D341Med (cell line): ENCODE data around the gene LAPTM4A.

Experiments used
- DNase-seq: peaks from one replicate; pipeline ENCODE4 v3.0.0; 2012; ENCODE audit warnings: low spot score

Gene LAPTM4A

DNA sequence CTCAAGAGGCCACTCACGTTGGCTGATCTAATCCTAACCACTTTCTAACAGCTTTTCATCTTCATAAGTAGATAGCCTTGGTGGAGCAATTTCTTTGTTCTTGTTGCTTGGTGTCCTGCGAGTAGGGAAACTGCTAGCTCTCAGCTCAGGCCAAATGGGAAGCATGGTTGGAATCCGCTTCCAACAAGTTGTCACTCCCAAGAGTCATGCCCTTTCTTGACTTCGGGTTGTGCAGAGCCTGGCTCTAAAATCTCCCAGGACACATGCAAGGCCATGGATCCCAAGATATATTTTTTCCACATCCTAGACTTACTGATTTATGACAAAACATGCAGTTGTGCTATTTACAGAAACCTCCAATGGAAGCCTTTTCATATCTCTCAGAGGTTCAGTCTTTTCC is 31.7 kb downstream of the LAPTM4A start:
- no peak for DNase-seq

- no peak for DNase-seq
Observed at GRCh38 chr2:20018601-20019152, 32.8 kb downstream of the LAPTM4A start.

- DNase-seq, result no peak
Observed at GRCh38 chr2:20016346-20016745, 35.1 kb downstream of the LAPTM4A start.

GRCh38 chr2:20015482-20016083 is 35.8 kb downstream of the LAPTM4A start:
- DNase-seq, result peak; percentile 58

DNA sequence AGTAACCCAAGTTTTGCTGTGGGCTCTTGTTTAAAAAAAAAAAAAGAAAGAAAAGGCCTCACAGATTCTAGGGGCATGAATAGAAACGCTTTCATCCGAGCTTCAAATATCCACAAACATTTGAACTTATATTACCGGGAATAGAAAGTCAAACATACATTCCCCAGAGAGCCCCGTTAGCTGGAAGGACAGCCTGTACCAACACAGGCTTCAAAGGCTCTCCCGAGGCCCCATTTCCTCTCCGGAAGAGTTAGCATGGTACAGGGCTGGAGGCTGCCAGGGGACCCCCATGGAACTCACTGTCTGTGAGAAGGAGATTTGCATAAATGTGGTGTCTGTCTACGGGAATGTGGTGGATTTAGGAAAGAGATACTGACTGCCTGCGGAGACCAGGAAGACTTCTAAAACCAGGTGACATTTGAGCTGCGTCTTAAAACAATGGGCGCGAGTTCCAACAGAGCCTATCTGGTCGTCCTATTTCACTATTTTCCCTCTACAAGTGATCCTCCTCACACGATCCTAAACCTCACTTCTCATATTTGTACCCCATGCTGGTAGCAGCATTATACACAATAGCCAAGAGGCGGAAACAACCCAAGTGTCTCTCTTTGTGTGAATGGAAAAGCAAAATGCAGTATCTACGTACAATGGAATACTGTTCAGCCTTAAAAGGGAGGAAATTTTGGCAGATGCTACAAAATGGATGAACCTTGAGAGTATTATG is 38.1 kb downstream of the LAPTM4A start:
- DNase-seq, result no peak

DNA sequence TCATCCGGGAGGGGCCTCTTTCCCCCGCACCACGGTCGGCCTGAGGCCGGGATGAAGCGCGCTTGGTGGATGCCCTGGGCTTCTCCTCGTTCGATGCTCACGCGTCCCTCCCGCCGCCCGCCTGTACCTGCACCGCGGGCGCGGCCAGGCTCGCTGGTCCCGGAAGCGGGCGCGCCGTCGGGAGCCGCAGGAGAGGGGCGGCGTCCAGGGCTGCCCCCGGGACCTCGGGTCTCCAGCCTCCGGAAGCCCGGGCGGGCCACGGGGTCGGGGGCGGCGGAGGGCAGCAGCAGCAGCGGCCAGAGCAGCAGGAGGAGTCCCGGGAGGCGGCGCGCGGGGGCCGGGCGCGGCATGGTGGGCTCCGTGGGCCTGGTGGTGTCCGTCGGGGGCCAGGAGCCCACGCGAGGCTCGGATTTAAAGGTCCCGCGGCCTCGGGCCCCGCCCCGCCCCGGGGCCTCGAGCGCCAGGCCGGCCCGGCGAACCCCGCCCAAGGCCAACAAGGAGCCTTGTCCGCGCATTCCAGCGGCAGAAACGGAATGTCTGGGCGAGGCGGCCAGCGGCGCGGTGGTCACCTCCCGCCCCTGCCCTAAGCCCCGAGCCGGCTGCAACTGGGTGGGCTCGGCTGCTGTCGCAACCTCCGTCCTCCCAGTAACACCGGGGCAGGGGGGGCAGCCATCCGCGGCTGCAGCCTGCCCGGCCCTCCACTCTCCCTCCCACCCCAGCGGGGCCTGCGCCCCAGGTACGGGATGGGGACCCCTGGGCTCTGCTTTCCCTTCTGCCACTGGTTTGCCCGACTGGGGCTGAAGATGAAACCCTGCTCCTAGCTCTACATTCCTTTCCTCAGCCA is 38.9 kb downstream of the LAPTM4A start, which contains the start of gene MATN3:
MATN3 (minus strand) TSS at position 387 of the 844 bp plus-strand sequence; CDS start at position 350, 37 bp downstream.
- peak; percentile 59 for DNase-seq

GRCh38 chr2:20012032-20012281 is 39.5 kb downstream of the LAPTM4A start:
- DNase-seq, result no peak

DNA sequence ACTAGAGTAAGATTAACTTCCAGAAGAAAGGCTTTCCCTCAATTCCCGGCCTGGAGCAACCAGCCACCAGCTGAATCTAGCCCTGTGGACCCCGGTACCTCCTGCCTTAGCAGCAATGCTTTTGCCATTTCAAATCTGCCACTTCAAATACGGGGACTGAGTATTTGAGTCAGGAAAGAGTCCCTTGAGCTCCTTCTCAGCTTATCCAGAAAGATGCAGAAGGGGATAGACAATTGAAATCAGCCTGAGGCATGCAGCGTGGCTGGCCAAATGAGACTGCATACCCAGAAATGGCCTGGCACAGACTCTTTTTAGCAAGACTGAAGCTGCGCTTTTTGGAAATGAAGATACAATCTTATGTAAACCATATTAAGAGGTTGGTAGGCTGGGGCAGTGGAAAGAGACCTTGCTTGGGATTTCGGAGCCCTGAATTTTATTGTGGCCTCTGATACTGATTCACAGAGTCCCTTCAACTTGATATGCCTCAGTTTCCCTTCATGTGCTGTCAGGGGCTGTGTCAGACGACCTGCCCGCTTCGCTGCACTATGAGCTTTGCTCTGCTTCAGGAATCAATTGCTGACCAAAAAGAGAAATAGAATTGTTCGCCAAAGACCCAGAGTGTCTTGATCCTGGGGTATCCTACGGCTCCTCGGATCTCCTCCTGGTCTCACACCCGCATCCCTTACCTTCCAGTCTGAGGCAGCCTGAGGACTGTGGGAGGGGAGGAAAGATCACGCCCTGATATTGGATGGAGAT is 40.0 kb downstream of the LAPTM4A start:
- no peak for DNase-seq

- no peak for DNase-seq
Observed at GRCh38 chr2:20008703-20009102, 42.7 kb downstream of the LAPTM4A start.

- no peak for DNase-seq
Observed at GRCh38 chr2:20005891-20006470, 45.4 kb downstream of the LAPTM4A start.

DNA sequence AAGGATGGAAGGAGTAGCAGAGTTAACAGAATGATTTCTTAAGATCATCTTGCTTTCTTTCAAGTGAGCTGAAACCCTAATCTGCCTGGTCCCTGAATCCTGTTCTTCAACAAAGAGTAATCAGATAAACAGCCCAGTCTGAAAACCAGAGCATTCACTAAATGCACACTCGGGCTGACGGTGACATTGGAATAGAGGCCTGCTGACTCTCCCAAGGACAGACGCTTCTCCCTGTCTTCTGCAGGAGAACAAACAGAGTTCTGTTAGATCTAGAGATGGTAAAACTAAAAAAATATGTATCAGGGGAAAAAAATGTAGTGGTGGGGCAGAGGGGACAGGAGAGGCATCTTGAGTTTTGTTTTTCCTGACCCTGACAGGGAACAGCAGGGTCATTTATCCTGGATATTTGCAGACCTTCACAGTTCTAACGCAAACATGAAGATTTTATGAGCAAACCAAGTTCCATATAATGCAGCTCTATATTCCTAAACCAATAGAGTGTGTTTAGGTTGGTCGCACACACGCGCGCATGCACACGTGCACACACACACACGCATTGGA is 46.3 kb downstream of the LAPTM4A start:
- no peak for DNase-seq

- DNase-seq, result no peak
Observed at GRCh38 chr2:20001361-20001863, 50.0 kb downstream of the LAPTM4A start.

DNA sequence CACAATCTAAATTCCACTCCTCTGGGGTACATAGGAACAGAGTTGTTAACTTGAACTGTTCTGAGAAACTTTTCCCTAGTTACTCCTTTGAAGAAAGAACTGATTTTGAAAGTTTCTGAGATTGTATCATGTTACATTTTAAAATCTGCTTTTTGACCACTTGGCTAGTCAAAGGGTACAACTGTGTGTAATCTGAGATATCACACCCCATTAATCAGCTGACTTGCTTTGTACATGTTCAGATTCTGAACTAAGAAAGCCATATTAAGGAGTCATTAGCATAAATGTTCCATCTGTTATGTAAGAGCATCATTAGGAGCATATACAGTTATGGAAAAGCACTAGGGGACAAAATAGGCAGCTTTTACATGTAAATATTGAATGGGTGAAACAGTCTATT is 57.7 kb downstream of the LAPTM4A start:
- DNase-seq, result no peak

GRCh38 chr2:19991895-19992294 is 59.5 kb downstream of the LAPTM4A start:
- DNase-seq, result no peak

- DNase-seq, result no peak
Observed at GRCh38 chr2:19990416-19990728, 61.1 kb downstream of the LAPTM4A start.

DNA sequence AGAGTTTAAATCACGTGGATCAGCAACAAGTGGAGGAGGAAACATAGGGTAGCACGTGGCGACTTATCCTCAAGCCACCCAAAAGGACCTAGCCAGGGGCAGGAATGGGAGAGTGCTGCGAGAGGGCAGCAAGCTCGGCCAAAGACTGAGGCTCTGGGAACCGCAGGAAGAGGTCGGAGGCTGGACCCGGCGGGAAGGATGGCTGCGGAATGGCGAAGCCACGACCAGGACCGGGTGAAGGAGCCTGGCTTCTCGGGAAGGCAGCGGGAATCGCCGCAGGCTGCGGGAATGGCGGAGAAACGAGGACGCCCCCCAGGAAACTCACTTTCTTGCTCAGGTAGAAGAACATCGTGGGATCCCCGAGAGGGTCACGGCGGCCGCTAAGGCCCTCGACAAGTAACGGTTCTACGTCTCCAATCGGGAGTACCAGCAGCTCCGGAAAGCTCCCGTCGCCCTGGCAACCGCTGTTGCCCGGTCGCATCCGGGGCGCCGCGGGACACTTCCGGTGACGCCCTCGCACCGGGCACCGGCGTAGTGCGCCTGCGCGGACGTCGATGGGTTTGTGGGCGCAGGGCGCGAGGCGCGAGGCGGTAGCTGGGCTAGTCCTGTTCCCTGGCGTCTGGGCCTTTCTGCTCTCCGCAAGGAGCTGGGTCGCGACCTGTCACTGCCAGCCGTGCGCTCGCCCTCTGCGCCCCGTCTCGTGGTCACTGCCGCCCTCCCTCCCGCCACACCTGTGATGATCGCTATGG is 61.6 kb downstream of the LAPTM4A start, which contains the start of gene WDR35:
WDR35 (minus strand) TSS at position 439 of the 749 bp plus-strand sequence; CDS start at position 349, 90 bp downstream.
- DNase-seq, result peak; percentile 99

DNA sequence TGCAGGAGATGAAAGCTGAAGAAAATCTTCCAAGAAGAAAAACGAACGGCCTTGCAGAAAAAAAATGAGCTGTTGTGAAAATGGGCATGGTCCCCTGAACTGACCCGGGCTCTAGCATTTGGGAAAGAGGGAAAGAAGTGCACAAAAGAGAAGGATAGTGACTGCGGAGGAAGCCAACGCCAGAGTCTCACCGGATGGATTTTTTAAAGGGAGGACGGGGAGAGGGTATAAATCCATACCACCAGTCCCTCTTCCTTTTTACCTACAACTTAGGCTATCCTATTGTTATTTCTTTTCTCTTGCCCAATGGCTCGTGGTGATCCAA is 62.1 kb downstream of the LAPTM4A start:
- no peak for DNase-seq

DNA sequence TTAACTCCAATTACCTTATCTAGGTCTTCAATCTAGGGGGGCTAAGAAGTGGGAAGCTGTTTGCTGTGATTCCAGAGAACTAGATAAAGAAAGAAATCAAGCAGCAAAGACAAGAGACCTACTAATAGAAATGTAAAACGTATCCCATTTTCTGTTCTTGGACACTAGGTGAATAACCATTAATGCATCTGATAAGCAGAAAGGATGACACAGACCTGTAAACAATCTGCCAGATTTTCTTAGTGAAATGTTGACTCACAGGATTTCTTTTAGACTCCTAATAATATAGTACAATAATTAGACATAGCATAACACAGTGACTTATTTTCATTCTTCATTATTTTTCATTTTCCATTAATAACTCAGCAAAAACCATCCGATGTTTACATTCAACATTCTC is 62.8 kb downstream of the LAPTM4A start:
- no peak for DNase-seq

- DNase-seq, result no peak
Observed at GRCh38 chr2:19987936-19988335, 63.5 kb downstream of the LAPTM4A start.
